NB4 (cell line): ENCODE measurements around the gene MEX3D.

Experiments used
- CTCF ChIP-seq: IDR thresholded peaks from one replicate; pipeline ENCODE4 v1.5.1; 2012; ENCODE audit warnings: low read depth, low read length
- POLR2A ChIP-seq: IDR thresholded peaks from 2 replicates; pipeline ENCODE4 v1.6.1; 2011; ENCODE audit warnings: mild to moderate bottlenecking; ENCODE audit not compliant: insufficient read length; ENCODE audit errors: extremely low read depth
- TF ChIP-seq, protein P1 (sequence below): IDR thresholded peaks from 2 replicates; pipeline ENCODE4 v1.6.1; 2011; ENCODE audit warnings: low read depth, low read length

DNA sequence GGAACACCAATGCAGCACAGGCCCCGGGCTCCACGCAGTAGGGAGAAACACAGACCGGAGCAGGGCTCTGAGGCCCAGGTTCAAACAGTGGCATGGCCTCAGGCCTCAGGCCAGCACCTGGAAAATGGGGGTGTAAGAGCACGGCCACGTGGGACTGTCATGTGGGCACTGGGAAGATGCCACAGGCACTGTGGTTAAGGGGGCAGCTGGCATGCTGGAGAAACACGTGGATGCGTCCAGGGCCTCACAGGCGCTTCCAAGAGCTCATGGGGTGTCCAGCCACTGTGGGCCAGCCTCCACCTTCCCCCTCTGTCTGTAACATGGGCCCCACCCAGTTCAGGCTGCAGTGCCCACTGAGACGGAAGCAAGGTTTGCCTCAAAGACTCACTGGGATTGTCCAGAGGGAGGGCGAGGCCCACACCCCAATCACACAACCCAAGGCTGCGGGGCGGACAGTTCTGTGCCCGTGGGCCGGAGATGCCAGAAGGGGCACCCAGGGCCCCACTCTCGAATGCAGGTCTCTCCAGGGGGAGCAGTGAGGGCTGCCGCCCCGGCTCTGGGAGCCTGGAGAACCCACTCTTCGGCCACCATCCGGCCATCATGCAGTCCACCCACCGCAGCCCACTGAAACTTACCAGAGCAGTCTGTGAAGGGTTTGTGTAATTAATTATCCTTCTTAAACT is 30.8 kb upstream of the MEX3D start:
- TF ChIP-seq CTCF (no peak), POLR2A (no peak)
- TF ChIP-seq, protein P1, sequence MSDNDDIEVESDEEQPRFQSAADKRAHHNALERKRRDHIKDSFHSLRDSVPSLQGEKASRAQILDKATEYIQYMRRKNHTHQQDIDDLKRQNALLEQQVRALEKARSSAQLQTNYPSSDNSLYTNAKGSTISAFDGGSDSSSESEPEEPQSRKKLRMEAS = no peak
